GM12873 (cell line): Measurements from ENCODE around the gene CCP110.

Source experiments
- TF ChIP-seq, protein P1 (sequence below): IDR thresholded peaks from 2 replicates; pipeline ENCODE4 v1.5.1; 2012; ENCODE audit warnings: low read depth, mild to moderate bottlenecking, moderate library complexity, low read length, control low read depth; ENCODE audit not compliant: insufficient read depth; ENCODE audit errors: missing control alignments

The CCP110 gene

GRCh38 chr16:19527161-19527560, 3.4 kb downstream of the CCP110 start:
- TF ChIP-seq, protein P1, sequence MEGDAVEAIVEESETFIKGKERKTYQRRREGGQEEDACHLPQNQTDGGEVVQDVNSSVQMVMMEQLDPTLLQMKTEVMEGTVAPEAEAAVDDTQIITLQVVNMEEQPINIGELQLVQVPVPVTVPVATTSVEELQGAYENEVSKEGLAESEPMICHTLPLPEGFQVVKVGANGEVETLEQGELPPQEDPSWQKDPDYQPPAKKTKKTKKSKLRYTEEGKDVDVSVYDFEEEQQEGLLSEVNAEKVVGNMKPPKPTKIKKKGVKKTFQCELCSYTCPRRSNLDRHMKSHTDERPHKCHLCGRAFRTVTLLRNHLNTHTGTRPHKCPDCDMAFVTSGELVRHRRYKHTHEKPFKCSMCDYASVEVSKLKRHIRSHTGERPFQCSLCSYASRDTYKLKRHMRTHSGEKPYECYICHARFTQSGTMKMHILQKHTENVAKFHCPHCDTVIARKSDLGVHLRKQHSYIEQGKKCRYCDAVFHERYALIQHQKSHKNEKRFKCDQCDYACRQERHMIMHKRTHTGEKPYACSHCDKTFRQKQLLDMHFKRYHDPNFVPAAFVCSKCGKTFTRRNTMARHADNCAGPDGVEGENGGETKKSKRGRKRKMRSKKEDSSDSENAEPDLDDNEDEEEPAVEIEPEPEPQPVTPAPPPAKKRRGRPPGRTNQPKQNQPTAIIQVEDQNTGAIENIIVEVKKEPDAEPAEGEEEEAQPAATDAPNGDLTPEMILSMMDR: no peak

DNA sequence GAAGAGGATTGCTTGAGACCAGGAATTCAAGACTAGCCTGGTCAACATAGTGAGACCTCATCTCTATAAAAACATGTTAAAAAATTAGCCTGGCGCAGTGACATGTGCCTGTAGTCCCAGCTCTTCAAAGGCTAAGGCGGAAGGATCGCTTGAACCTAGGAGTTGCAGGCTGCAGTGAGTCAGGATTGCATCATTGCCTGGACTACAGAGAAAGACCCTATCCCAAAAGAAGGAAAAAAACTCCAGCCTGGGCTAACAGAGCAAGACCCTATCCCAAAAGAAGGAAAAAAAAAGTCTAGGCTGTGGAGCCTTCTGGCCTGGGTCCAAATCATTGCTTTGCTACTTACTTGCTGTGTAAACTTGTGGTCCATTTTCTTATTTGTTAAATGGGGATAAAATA, 4.9 kb downstream of the CCP110 start:
- TF ChIP-seq, protein P1: no peak

DNA sequence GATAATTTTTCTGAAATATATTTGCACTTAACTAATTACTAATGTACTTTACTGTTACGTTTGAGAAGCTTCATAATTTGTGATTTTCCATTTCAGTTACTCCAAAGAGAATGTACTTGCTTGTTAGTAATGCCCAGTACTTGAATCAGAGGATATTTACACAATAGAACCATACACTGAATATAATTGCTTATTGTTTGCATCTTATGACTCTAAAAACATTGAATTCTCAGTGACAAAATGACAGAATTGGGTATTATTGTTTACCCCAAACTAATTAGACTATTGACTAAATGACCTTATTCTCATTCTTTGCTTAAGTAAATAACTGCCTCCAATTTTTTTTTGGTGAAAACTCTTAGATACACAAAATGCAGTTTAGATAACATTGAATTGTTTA, 8.9 kb downstream of the CCP110 start:
- TF ChIP-seq, protein P1: no peak

DNA sequence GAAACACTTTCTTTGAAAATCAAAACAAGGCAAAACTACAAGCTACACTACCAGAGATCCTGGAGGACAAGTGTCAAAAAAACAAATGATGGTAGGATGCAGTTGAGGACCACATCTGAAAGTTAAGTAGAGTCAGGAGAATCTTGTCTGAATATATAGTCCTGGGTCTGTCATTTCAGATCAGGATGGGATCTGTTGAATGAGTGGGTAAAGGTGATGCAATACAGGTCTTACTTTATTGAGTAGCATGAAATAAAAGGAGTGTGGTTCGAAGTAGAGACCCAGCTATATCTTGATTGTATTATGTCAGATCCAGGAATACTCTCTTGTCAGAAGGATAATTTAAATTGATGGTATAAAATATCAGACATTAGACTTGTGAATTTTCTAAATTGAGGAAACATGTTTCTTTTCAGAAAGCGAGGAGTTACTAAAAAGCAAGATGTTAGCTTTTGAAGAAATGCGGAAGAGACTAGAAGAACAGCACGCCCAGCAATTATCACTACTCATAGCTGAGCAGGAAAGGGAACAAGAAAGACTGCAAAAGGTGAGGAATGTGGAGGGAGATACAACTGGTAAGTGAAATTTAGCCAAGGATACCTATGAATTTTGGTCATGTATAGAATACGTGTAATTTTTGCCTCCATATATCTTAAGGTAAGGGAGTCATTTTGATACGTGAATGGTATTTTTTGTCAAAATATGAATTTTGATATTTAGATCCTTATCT, 16.7 kb downstream of the CCP110 start:
- TF ChIP-seq, protein P1: no peak

DNA sequence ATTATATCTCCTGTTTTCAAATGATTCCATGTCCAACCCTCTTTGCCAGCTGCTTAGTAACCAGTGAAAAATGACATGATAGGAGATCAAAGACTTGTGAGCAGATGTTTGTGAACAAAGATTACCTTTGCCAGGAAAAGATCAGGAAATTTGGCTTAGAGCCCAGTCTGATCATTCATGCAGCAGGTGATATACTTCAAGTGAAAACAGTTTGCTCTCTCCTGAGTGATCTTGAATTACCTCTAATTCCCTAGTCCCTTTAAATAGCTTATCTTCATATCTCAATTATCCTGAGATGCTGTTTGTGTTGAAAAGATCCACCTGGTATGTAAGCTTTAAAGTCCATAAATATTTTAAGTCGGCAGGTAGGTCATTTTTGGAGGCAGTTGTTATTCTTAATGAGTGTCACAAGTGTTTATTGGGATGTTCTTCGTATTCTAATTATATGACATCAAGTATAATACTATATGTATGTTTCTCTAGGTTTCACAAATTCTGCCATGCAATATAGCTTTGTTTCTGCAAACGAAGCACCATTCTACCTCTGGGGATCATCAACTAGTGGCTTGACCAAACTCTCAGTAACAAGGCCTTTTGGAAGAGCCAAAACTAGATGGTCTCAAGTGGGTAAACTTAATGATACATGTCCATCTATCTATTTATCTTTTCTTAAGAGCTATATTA, 18.5 kb downstream of the CCP110 start:
- TF ChIP-seq, protein P1: no peak

DNA sequence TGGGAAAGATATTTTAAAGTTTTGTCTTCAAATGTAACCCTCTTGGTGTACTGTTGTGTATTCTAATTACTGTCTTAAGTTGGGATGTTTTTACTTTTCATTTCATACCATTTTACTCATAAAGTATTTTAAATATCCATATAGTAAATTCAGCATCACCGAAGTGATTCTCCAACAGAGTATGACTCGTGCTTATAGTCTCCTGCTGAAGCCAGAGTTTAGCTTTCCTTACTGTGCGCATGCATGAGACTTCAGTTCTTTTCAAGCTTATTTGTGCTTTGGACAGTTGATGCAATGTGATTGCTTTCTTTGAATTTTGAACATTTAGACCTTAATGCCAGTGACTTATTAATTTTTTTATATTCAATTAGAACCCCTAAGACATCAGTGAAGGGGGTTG, 24.4 kb downstream of the CCP110 start:
- TF ChIP-seq, protein P1: no peak

DNA sequence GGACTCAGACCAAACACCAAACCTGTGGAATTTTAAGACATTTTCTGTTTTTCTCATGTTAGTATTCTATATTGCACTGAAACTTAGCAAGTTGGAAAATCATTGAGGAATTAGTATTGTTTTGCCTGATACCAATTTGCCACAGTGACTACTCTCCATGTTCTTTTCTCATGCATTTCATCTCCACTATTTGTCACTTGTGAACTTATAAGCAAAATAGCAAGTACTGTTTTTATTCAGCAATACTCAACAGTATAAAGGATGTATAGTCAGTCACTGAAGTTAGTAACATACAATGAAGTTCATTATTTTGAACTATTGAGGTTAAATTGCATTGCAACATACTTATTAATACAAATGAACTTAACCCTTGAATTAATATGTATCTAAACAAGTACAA, 25.9 kb downstream of the CCP110 start:
- TF ChIP-seq, protein P1: no peak
